RWPE1 (cell line): ENCODE measurements around the gene MED26.
A peak's percentile ranks its signal among the peaks of the same experiment; 100 is the strongest.

ENCODE experiments used
- CTCF ChIA-PET: fragments of 350-600 bp; sonication (Branson Sonifier 250); formaldehyde crosslinking; extraction: SDS; loops from one replicate; lab custom pipeline; 2021; lab: Yijun Ruan, JAX
- POLR2A ChIA-PET: fragments of 400-600 bp; formaldehyde crosslinking; extraction: SDS; loops from one replicate; lab custom pipeline; 2020; ENCODE audit warnings: antibody characterized with exemption; ENCODE audit not compliant: low non-redundant PET; lab: Yijun Ruan, JAX
- DNase-seq: peaks from one replicate; pipeline ENCODE4 v3.0.0; 2012; ENCODE audit warnings: low spot score
- H3K27ac ChIP-seq: fragments of 450-650 bp; 2 replicates; pipeline ENCODE4 v1.5.1; 2017
- CTCF ChIP-seq: fragments of 450-650 bp; conservative IDR thresholded peaks from 2 replicates; pipeline ENCODE4 v1.5.1; 2017; ENCODE audit warnings: low read depth, mild to moderate bottlenecking

MED26 gene

GRCh38 chr19:16586991-16587832 is 40.8 kb downstream of the MED26 start:
- POLR2A ChIA-PET, result no interaction called here

GRCh38 chr19:16586477-16586871 is 41.5 kb downstream of the MED26 start:
- ChIA-PET CTCF (no interaction called here), POLR2A (no interaction called here)
- DNase-seq, result no peak
- no peak for TF ChIP-seq CTCF
- peak overlapping the region; percentile 78 for H3K27ac ChIP-seq

More at GRCh38 chr19:16586991-16587832, 40.8 kb downstream of the MED26 start:
- peak overlapping the region; percentile 78 for H3K27ac ChIP-seq
- no peak for DNase-seq
- no peak for TF ChIP-seq CTCF
- CTCF ChIA-PET, result interaction anchor here (0.6 kb wide), 2 partner anchors 8 to 313 kb away, joined by 3 to 4 read pairs; no protein-coding TSS in a partner anchor

GRCh38 chr19:16585808-16586476 is 42.1 kb downstream of the MED26 start:
- TF ChIP-seq CTCF, result no peak
- ChIA-PET CTCF (no interaction called here), POLR2A (no interaction called here)
- H3K27ac ChIP-seq, result peak overlapping the region; percentile 78
- DNase-seq, result no peak

GRCh38 chr19:16585094-16585801 is 42.8 kb downstream of the MED26 start:
- no peak for DNase-seq
- TF ChIP-seq CTCF, result no peak
- ChIA-PET POLR2A (no interaction called here), CTCF (no interaction called here)
- H3K27ac ChIP-seq, result peak overlapping the region; percentile 78

GRCh38 chr19:16584248-16585093 is 43.5 kb downstream of the MED26 start:
- ChIA-PET POLR2A (no interaction called here), CTCF (interaction anchor here (0.6 kb wide), 1 partner anchor 238 kb away, joined by 7 read pairs; no protein-coding TSS in a partner anchor)
- peak; percentile 92 for DNase-seq
- TF ChIP-seq CTCF, result no peak
- H3K27ac ChIP-seq, result peak overlapping the region; percentile 78
